Brain microvascular endothelial cell (primary cell): ENCODE data around the gene CACNA1H.
"Not testable (repeated sequence)": the region's sequence is repeated elsewhere in the genome, so short reads cannot be mapped to it uniquely, and the experiment has no call there.

Experiments
- DNase-seq: peaks from one replicate; pipeline ENCODE4 v3.0.0-alpha.2; 2020
- H3K27ac ChIP-seq: fragments of 250-450 bp; sonication (Bioruptor Pico); 2 replicates; pipeline ENCODE4 v1.5.1; 2020; ENCODE audit warnings: mild to moderate bottlenecking, moderate library complexity
- H3K27me3 ChIP-seq: fragments of 250-450 bp; sonication (Bioruptor Pico); replicated peaks from 2 replicates; pipeline ENCODE4 v1.5.1; 2020; ENCODE audit warnings: mild to moderate bottlenecking
- H3K36me3 ChIP-seq: fragments of 250-450 bp; sonication (Bioruptor Pico); replicated peaks from 2 replicates; pipeline ENCODE4 v1.5.1; 2020; ENCODE audit warnings: mild to moderate bottlenecking
- H3K4me3 ChIP-seq: 2 replicates; pipeline ENCODE4 v1.5.1; 2011; ENCODE audit warnings: low read depth, mild to moderate bottlenecking, control low read depth, low read length, moderate library complexity
- CTCF ChIP-seq: IDR thresholded peaks from 2 replicates; pipeline ENCODE4 v1.5.1; 2011; ENCODE audit warnings: low read depth, mild to moderate bottlenecking, moderate library complexity, low read length, control low read depth, inconsistent platforms; ENCODE audit errors: missing control alignments
- in situ Hi-C: cut with HindIII; loops from 2 replicates; pipeline ENCODE4 v1.10.0; 2017; ENCODE audit warnings: low sequenced_read_pairs, low pct_ligation_motif_present

The CACNA1H gene

DNA sequence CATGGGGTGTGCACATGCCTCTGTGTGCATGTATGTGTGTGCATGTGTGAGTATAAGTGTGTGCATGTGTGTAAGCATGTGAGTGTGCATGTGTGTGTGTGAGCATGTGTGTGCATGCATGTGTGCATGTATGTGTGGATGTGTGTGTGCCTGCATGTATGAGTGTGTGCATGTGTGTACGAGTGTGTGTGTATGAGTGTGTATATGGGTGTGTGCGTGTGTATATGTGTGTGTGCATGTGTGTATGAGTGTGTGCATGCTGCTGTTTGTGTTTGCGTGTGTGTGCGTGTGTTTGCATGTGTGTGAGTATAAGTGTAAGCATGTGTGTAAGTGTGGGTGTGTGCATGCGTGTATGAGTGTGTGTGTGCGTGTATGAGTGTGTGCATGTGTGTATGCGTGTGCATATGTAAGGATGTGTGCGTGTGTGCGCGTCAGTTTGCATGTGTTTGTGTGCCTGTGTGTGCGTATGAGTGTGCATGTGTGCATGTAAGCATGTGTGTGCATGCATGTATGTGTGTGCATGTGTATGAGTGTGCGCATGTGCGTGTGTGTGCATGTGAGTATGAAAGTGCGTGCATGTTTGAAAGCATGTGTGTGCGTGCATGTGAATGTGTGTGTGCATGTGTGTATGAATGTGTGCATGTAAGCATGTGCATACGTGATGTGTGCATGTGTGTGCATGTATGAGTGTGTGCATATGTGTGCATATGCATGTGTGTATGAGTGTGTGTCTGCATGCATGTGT, 111.6 kb downstream of the CACNA1H start:
- Histone ChIP-seq H3K27me3 (peaks cover 23% of the 10 kb centered on the region), H3K36me3 (no peaks in the 10 kb centered on the region), H3K27ac (no peak overlapping the region), H3K4me3 (no peak overlapping the region)
- TF ChIP-seq CTCF: no peak
- DNase-seq: no peak
- in situ Hi-C loops: no loop called here

DNA sequence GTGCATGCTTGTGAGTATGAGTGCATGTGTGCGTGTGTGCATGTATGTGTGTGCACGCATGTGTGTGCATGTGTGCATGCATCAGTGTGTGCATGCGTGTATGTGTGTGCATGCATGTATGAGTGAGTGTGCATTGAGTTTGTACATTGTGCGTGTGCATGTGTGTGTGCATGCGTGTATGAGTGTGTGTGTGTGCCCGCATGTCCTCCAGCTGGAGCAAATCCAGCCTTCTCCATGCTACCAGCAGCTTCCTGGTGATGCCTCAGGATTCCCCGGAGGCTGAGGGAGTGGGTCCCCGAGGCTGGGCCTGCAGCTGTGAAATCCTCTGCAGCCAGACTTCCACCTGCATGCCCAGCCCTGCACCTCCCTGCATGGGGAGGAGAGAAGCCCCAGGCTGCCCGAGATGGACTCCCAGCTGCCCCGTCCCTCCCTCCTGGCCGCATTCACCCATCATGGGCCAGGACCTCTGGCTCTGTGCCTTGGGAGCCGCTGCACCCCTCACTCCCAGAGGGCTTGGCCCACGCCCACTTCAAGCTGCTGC, 112.3 kb downstream of the CACNA1H start:
- no peak overlapping the region for H3K4me3 ChIP-seq
- no peak overlapping the region for H3K27ac ChIP-seq
- no peak for DNase-seq
- H3K36me3 ChIP-seq: no peaks in the 10 kb centered on the region
- in situ Hi-C loops: no loop called here
- peaks cover 17% of the 10 kb centered on the region for H3K27me3 ChIP-seq
- no peak for TF ChIP-seq CTCF

- Histone ChIP-seq H3K27ac (no peak overlapping the region), H3K36me3 (no peaks in the 10 kb centered on the region), H3K27me3 (peaks cover 14% of the 10 kb centered on the region), H3K4me3 (no peak overlapping the region)
- no peak for DNase-seq
- no peak for TF ChIP-seq CTCF
- in situ Hi-C loops: no loop called here
Observed at GRCh38 chr16:1265826-1266225, 112.9 kb downstream of the CACNA1H start.

GRCh38 chr16:1269418-1269817, 116.5 kb downstream of the CACNA1H start:
- H3K4me3 ChIP-seq, in situ Hi-C loops, H3K27me3 ChIP-seq, H3K36me3 ChIP-seq, H3K27ac ChIP-seq, DNase-seq: not testable (repeated sequence)

DNA sequence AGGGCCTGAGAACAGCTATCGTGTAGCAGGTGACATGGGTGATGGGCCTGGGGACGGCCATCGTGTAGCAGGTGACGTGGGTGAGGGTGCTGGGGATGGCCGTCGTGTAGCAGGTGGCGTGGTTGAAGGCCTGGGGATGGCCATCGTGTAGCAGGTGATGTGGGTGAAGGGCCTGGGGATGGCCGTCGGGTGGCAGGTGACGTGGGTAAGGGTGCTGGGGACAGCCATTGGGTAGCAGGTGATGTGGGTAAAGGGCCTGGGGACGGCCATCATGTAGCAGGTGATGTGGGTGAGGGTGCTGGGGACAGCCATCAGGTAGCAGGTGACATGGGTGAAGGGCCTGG, 118.4 kb downstream of the CACNA1H start:
- Histone ChIP-seq H3K27me3 (peaks cover 1% of the 10 kb centered on the region), H3K36me3 (no peaks in the 10 kb centered on the region), H3K27ac (no peak overlapping the region), H3K4me3 (no peak overlapping the region)
- in situ Hi-C loops: no loop called here
- no peak for TF ChIP-seq CTCF
- DNase-seq: no peak
